Left ventricle myocardium inferior (tissue), 1 donor: ENCODE measurements around the gene RARRES2. TPM values are rescaled to one million over a fixed set of nuclear protein-coding genes. Genes with fewer than 3 reads are reported as not detected.

ENCODE experiments used
- DNase-seq: peaks from one replicate; pipeline ENCODE4 v3.0.0-alpha.2; 2020
- H3K27ac ChIP-seq: fragments of 200-600 bp; replicated peaks from 2 replicates; pipeline ENCODE4 v1.8.0; 2021
- H3K27me3 ChIP-seq: fragments of 200-600 bp; 2 replicates; pipeline ENCODE4 v1.8.0; 2021; ENCODE audit warnings: low read depth
- H3K36me3 ChIP-seq: fragments of 200-600 bp; 2 replicates; pipeline ENCODE4 v1.8.0; 2021
- H3K4me1 ChIP-seq: fragments of 200-600 bp; 2 replicates; pipeline ENCODE4 v1.8.0; 2021
- H3K4me3 ChIP-seq: fragments of 200-600 bp; 2 replicates; pipeline ENCODE4 v1.8.0; 2021; ENCODE audit warnings: mild to moderate bottlenecking, moderate library complexity
- H3K9me3 ChIP-seq: fragments of 200-600 bp; replicated peaks from 2 replicates; pipeline ENCODE4 v1.8.0; 2021
- CTCF ChIP-seq: fragments of 200-600 bp; IDR thresholded peaks from 2 replicates; pipeline ENCODE4 v1.8.0; 2021; ENCODE audit warnings: antibody characterized with exemption, mild to moderate bottlenecking, borderline replicate concordance
- intact Hi-C: fragments of 100-400 bp; cut with micrococcal nuclease; formaldehyde crosslinking; loops from one replicate; pipeline ENCODE4 v1.11.0; 2022
- total RNA-seq: library from RNA; stranded (reverse); fragmentation: NEBNext Ultra II Directional; extraction: Animal tissue kit (Norgen Biotek cat#: 25700); gene quantifications from one replicate; pipeline ENCODE4 v1.2.1, GENCODE V29; 2021
- donor health status: DM: no; HTN: yes; CAD: no; lungs with severe emphysema.

RARRES2 gene
- total RNA-seq, 1 donor from 2014 or later: 17.6 TPM

- Histone ChIP-seq H3K36me3 (no peaks in the 10 kb centered on the region), H3K27me3 (no peaks in the 10 kb centered on the region), H3K4me1 (peaks cover 24% of the 10 kb centered on the region), H3K27ac (no peak overlapping the region), H3K9me3 (no peaks in the 10 kb centered on the region), H3K4me3 (no peak overlapping the region)
- intact Hi-C loops: no loop called here
- no peak for DNase-seq
- no peak for TF ChIP-seq CTCF
Observed at GRCh38 chr7:150363370-150363769, 21.9 kb upstream of the RARRES2 start.

- no peak overlapping the region for H3K27ac ChIP-seq
- no peak overlapping the region for H3K4me3 ChIP-seq
- DNase-seq: no peak
- no peaks in the 10 kb centered on the region for H3K9me3 ChIP-seq
- no peaks in the 10 kb centered on the region for H3K36me3 ChIP-seq
- no peak for TF ChIP-seq CTCF
- peaks cover 13% of the 10 kb centered on the region for H3K4me1 ChIP-seq
- intact Hi-C loops: no loop called here
- no peaks in the 10 kb centered on the region for H3K27me3 ChIP-seq
Observed at GRCh38 chr7:150361807-150362621, 20.6 kb upstream of the RARRES2 start.

GRCh38 chr7:150361402-150361801 lies 20.0 kb upstream of the RARRES2 start:
- Histone ChIP-seq H3K4me3 (no peak overlapping the region), H3K27me3 (no peaks in the 10 kb centered on the region), H3K36me3 (no peaks in the 10 kb centered on the region), H3K9me3 (no peaks in the 10 kb centered on the region), H3K27ac (no peak overlapping the region), H3K4me1 (peaks cover 13% of the 10 kb centered on the region)
- intact Hi-C loops: no loop called here
- DNase-seq: no peak
- TF ChIP-seq CTCF: no peak

- Histone ChIP-seq H3K27me3 (no peaks in the 10 kb centered on the region), H3K9me3 (no peaks in the 10 kb centered on the region), H3K36me3 (no peaks in the 10 kb centered on the region), H3K27ac (no peak overlapping the region), H3K4me1 (peaks cover 13% of the 10 kb centered on the region), H3K4me3 (no peak overlapping the region)
- DNase-seq: no peak
- intact Hi-C loops: no loop called here
- TF ChIP-seq CTCF: no peak
Observed at GRCh38 chr7:150360363-150361058, 19.1 kb upstream of the RARRES2 start.

GRCh38 chr7:150359622-150360362 lies 18.4 kb upstream of the RARRES2 start:
- Histone ChIP-seq H3K4me3 (no peak overlapping the region), H3K9me3 (no peaks in the 10 kb centered on the region), H3K4me1 (peaks cover 13% of the 10 kb centered on the region), H3K36me3 (no peaks in the 10 kb centered on the region), H3K27ac (no peak overlapping the region), H3K27me3 (no peaks in the 10 kb centered on the region)
- intact Hi-C loops: loop anchor here (5.0 kb wide), 1 partner anchor 63 kb away; no protein-coding TSS in a partner anchor
- DNase-seq: no peak
- no peak for TF ChIP-seq CTCF
